Mesenchymal stem cell (in vitro differentiated cells and primary cell): Measurements from ENCODE around the gene TOE1. TPM values are rescaled to one million over a fixed set of nuclear protein-coding genes. Genes with fewer than 3 reads are reported as not detected.
"Not testable (repeated sequence)": the region's sequence is repeated elsewhere in the genome, so short reads cannot be mapped to it uniquely, and the experiment has no call there.

Experiments used
- DNase-seq: peaks from one replicate; pipeline ENCODE4 v3.0.0-alpha.2; 2013
- H2AFZ ChIP-seq: one replicate; pipeline ENCODE4 v1.6.1; 2013; ENCODE audit warnings: low read depth, mild to moderate bottlenecking, control low read depth, inconsistent platforms, low read length, moderate library complexity
- H2AK5ac ChIP-seq: 2 replicates; pipeline ENCODE4 v1.6.1; 2013; ENCODE audit warnings: low read length, moderate library complexity, mild to moderate bottlenecking, inconsistent platforms; ENCODE audit not compliant: severe bottlenecking
- H2BK120ac ChIP-seq: one replicate; pipeline ENCODE4 v1.6.1; 2013; ENCODE audit warnings: low read depth, mild to moderate bottlenecking, inconsistent platforms, low read length, moderate library complexity
- H2BK12ac ChIP-seq, 2 experiments: one replicate each; pipeline ENCODE4 v1.6.1; 2013; ENCODE audit warnings: inconsistent platforms in 2 of 2, low read length in 2 of 2, mild to moderate bottlenecking in 2 of 2, moderate library complexity in 2 of 2, control low read depth in 1 of 2
- H2BK15ac ChIP-seq: one replicate; pipeline ENCODE4 v1.6.1; 2013; ENCODE audit warnings: mild to moderate bottlenecking, low read depth, inconsistent platforms; ENCODE audit not compliant: poor library complexity, severe bottlenecking
- H2BK5ac ChIP-seq: 2 replicates; pipeline ENCODE4 v1.6.1; 2013; ENCODE audit warnings: low read depth, mild to moderate bottlenecking, low read length, control low read depth, inconsistent platforms; ENCODE audit not compliant: poor library complexity, severe bottlenecking
- H3K14ac ChIP-seq, 2 experiments: one replicate each; pipeline ENCODE4 v1.6.1; 2013; ENCODE audit warnings: inconsistent platforms in 2 of 2, low read length in 2 of 2, control low read depth in 1 of 2, mild to moderate bottlenecking in 1 of 2, moderate library complexity in 1 of 2
- H3K18ac ChIP-seq, 2 experiments: one replicate each; pipeline ENCODE4 v1.6.1; 2013; ENCODE audit warnings: inconsistent platforms in 2 of 2, low read length in 2 of 2, control low read depth in 1 of 2, low read depth in 1 of 2, mild to moderate bottlenecking in 1 of 2
- H3K23ac ChIP-seq, 2 experiments: one replicate each; pipeline ENCODE4 v1.6.1; 2013; ENCODE audit warnings: inconsistent platforms in 2 of 2, low read length in 2 of 2, mild to moderate bottlenecking in 2 of 2, moderate library complexity in 2 of 2, control low read depth in 1 of 2
- H3K27ac ChIP-seq: 2 replicates; pipeline ENCODE4 v1.5.1; 2013; ENCODE audit warnings: mild to moderate bottlenecking, moderate library complexity, low read length, control low read depth, inconsistent platforms; ENCODE audit not compliant: poor library complexity, severe bottlenecking
- H3K27me3 ChIP-seq, 2 experiments: 2 replicates each; pipeline versions ENCODE4 v1.6.1 to v1.7.0; 2013; ENCODE audit warnings: low read length in 2 of 2, mild to moderate bottlenecking in 2 of 2, moderate library complexity in 2 of 2, control low read depth in 1 of 2, inconsistent platforms in 1 of 2; ENCODE audit not compliant: control insufficient read depth in 1 of 2, insufficient read depth in 1 of 2
- H3K36me3 ChIP-seq, 2 experiments: 2 replicates each; pipeline versions ENCODE4 v1.6.1 to v1.7.0; 2013; ENCODE audit warnings: low read length in 2 of 2, control low read depth in 1 of 2, inconsistent platforms in 1 of 2, low read depth in 1 of 2, mild to moderate bottlenecking in 1 of 2; ENCODE audit not compliant: insufficient read depth in 2 of 2, control insufficient read depth in 1 of 2
- H3K4ac ChIP-seq, 2 experiments: one replicate each; pipeline ENCODE4 v1.6.1; 2013; ENCODE audit warnings: inconsistent platforms in 2 of 2, low read length in 2 of 2, mild to moderate bottlenecking in 2 of 2, moderate library complexity in 2 of 2, control low read depth in 1 of 2, low read depth in 1 of 2
- H3K4me1 ChIP-seq: 2 replicates; pipeline ENCODE4 v1.6.1; 2013; ENCODE audit warnings: low read depth, low read length, control low read depth; ENCODE audit not compliant: control insufficient read depth, insufficient read depth
- H3K4me2 ChIP-seq: 2 replicates; pipeline ENCODE4 v1.6.1; 2013; ENCODE audit warnings: low read length, mild to moderate bottlenecking, inconsistent platforms; ENCODE audit not compliant: poor library complexity, severe bottlenecking
- H3K4me3 ChIP-seq, 2 experiments: 2 replicates each; pipeline versions ENCODE4 v1.5.1 to v1.7.0; 2013; ENCODE audit warnings: low read length in 2 of 2, mild to moderate bottlenecking in 2 of 2, control low read depth in 1 of 2, low read depth in 1 of 2; ENCODE audit not compliant: insufficient read depth in 1 of 2
- H3K79me1 ChIP-seq: replicated peaks from 2 replicates; pipeline ENCODE4 v1.6.1; 2013; ENCODE audit warnings: mild to moderate bottlenecking, control low read depth, low read length, inconsistent platforms; ENCODE audit not compliant: poor library complexity, severe bottlenecking
- H3K9ac ChIP-seq: 2 replicates; pipeline ENCODE4 v1.7.0; 2013; ENCODE audit warnings: mild to moderate bottlenecking, low read length, moderate library complexity
- H3K9me3 ChIP-seq: 2 replicates; pipeline ENCODE4 v1.7.0; 2013; ENCODE audit warnings: mild to moderate bottlenecking, low read length; ENCODE audit not compliant: control insufficient read depth
- H4K8ac ChIP-seq: one replicate; pipeline ENCODE4 v1.6.1; 2013; ENCODE audit warnings: inconsistent platforms, mild to moderate bottlenecking, low read length, moderate library complexity
- H4K91ac ChIP-seq: one replicate; pipeline ENCODE4 v1.6.1; 2013; ENCODE audit warnings: mild to moderate bottlenecking, low read length, inconsistent platforms
- WGBS: methylation state at CpG from one replicate; pipeline ENCODE4 v1.1.7; 2013; ENCODE audit warnings: mixed read lengths; 5-methylcytosine and 5-hydroxymethylcytosine counted together
- polyA plus RNA-seq, 2 experiments: library from polyadenylated mRNA; stranded (reverse); fragments of 200-250 nt; gene quantifications; one replicate each; pipeline ENCODE4 v1.2.3, GENCODE V29; 2013

Gene TOE1
- polyA plus RNA-seq (2013, experiment 1 of 2) = 5.0 TPM
- 4.2 TPM for polyA plus RNA-seq (2013, experiment 2 of 2)

DNA sequence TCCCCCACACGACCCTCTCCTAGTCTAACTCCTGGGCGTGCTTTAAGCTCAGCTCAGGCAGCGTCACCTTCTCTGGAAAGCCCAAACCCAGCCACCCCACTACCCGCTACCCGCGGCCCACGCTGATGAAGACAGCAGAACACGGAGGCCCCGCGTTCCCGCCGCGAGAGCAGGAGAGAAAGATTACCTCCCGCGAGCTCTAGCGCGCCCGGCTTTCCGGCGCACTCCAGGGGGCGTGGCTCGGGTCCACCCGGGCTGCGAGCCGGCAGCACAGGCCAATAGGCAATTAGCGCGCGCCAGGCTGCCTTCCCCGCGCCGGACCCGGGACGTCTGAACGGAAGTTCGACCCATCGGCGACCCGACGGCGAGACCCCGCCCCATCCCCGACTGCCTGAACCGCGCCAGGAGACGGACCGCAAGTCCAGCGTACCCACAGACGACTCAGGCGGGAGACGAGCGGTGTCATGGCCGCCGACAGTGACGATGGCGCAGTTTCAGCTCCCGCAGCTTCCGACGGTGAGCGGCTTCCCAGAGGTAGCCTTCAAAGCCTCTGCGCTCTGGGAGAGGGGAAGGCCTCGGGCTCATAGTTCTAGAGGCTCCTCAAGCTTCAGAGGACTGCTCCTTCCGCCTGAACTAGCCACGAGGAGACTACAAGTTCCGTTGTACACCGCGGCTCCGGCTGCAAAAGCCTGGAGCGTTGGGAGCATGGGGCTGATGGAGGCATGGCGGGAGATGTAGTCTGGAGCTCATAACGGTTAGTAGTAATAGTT is at the start of gene TOE1, which contains the start of gene MUTYH:
Gene TOE1, plus strand, starts transcription at position 382 of the 770 bp plus-strand sequence. Its CDS starts 83 bp downstream, at position 465.
Gene MUTYH, minus strand, starts transcription at position 652 of the 770 bp plus-strand sequence. CDS start 5,935 bp downstream, outside the sequence.
- Histone ChIP-seq H3K18ac (peak within 1 kb of the TSS; percentile 84 to 99), H3K14ac (peak within 1 kb of the TSS in 1 of 2 experiments; percentile 89), H3K4me1 (peaks cover 13% of the 10 kb centered on the region), H3K4ac (peak within 1 kb of the TSS; percentile 62 to 94), H3K9ac (peak within 1 kb of the TSS; percentile 96), H2AK5ac (no peak within 1 kb of the TSS), H2BK120ac (no peak within 1 kb of the TSS), H2BK12ac (peak within 1 kb of the TSS in 1 of 2 experiments; percentile 34), H4K8ac (peak within 1 kb of the TSS; percentile 77), H3K27me3 (no peaks in the 10 kb centered on the region), H3K36me3 (peaks cover 35 to 42% of the 10 kb centered on the region in 2 experiments), H3K9me3 (no peaks in the 10 kb centered on the region), H2AFZ (peak within 1 kb of the TSS; percentile 85), H3K4me3 (peak within 1 kb of the TSS; percentile 74 to 91), H3K79me1 (peaks cover 38% of the 10 kb centered on the region), H3K4me2 (peak within 1 kb of the TSS; percentile 86), H2BK5ac (peak within 1 kb of the TSS; percentile 39), H3K23ac (peak within 1 kb of the TSS in 1 of 2 experiments; percentile 74), H3K27ac (peak within 1 kb of the TSS; percentile 98), H2BK15ac (peak within 1 kb of the TSS; percentile 12), H4K91ac (peak within 1 kb of the TSS; percentile 58)
- peak; percentile 94 for DNase-seq
- whole genome bisulfite sequencing = under 1% methylated on average over 69 of the region's 70 CpGs

DNA sequence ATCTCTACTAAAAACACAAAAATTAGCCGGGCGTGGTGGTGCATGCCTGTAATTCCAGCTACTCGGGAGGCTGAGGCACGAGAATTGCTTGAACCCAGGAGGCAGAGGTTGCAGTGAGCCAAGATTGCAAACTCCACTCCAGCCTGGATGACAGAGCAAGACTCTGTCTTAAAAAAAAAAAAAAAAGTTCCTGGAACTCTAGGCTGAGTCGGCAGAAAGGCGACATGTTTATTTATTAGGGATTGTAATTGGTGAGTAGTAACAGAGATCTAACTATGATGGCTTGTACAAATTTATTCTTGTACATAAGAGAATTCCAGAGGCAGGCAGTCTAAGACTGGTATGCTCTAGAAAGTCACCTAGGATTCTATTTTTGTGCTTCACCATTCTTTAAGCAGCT is 49.0 kb upstream of the TOE1 start:
- H2AFZ ChIP-seq, H3K18ac ChIP-seq, H3K14ac ChIP-seq, H3K23ac ChIP-seq, H2BK120ac ChIP-seq, H3K4me3 ChIP-seq, H4K8ac ChIP-seq, H3K9ac ChIP-seq, H2BK12ac ChIP-seq, H3K27me3 ChIP-seq, H3K4me2 ChIP-seq, H4K91ac ChIP-seq, H3K36me3 ChIP-seq, H3K27ac ChIP-seq, H2BK5ac ChIP-seq, H3K4ac ChIP-seq, DNase-seq, H2AK5ac ChIP-seq, H3K9me3 ChIP-seq, H3K79me1 ChIP-seq, H2BK15ac ChIP-seq, H3K4me1 ChIP-seq: not testable (repeated sequence)
- 86% methylated on average over 6 of the region's 6 CpGs for WGBS

DNA sequence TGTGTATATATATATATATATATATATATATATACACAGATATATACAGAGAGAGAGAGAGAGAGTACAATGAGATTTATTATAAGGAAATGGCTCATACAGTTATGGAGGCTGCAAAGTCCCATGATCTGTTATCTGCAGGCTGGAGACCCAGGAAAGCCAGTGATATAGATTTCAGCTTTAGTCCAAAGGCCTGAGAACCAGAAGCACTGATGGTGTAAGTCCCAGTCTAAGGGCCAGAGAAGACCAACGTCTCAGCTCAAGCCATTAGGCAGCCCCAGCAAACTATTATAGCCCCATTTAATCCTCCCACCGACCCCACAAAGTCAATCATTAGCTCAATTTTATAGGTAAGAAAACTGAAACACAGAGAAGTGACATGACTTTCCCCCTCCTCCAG is 48.3 kb upstream of the TOE1 start:
- no peak for DNase-seq
- H3K9ac ChIP-seq = no peak overlapping the region
- H4K91ac ChIP-seq = no peak overlapping the region
- no peaks in the 10 kb centered on the region for H3K4me1 ChIP-seq
- no peak overlapping the region for H2AK5ac ChIP-seq
- H2BK15ac ChIP-seq = no peak overlapping the region
- WGBS = 84% methylated on average over 2 of the region's 2 CpGs
- H3K23ac ChIP-seq = no peak overlapping the region
- H3K27ac ChIP-seq = no peak overlapping the region
- H3K36me3 ChIP-seq = no peaks in the 10 kb centered on the region
- no peak overlapping the region for H2BK5ac ChIP-seq
- no peak overlapping the region for H3K14ac ChIP-seq
- H2BK120ac ChIP-seq = no peak overlapping the region
- H3K79me1 ChIP-seq = no peaks in the 10 kb centered on the region
- no peaks in the 10 kb centered on the region for H3K27me3 ChIP-seq
- no peak overlapping the region for H4K8ac ChIP-seq
- no peak overlapping the region for H2AFZ ChIP-seq
- no peak overlapping the region for H3K4me2 ChIP-seq
- no peak overlapping the region for H2BK12ac ChIP-seq
- no peak overlapping the region for H3K4ac ChIP-seq
- H3K18ac ChIP-seq = no peak overlapping the region
- no peaks in the 10 kb centered on the region for H3K9me3 ChIP-seq
- H3K4me3 ChIP-seq = no peak overlapping the region

DNA sequence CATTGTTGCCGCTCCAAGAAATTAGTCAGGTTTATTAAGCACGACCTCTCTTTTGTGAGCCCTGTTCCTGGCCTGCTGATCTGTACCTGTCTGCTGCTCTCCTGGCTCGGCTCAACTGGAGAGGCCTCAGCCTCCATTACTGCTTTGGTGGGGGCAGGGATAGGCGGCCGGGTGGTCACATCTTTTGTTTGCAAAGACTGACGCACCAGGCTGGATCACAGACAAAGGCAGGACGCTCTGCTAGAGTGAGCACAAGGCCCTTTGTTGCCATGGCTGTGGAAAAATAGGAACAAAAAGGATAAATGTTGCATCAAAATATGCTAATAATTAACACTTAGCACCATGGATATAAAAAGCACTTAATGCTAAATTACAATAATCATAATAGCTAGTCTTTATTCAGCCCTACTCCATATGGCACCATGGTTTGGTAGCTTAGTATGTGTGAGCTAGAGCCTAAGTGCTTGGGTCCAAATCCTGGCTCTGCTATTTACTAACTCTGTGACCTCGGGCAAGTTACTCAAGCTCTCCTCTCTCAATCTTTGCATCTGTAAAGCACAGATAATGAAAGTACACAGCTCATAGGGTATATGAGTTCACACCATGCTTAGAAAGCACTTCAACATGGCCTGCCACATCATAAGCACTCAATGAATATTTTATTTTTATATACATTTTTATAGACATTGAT is 42.2 kb upstream of the TOE1 start:
- H2BK5ac ChIP-seq = no peak overlapping the region
- H2BK120ac ChIP-seq = no peak overlapping the region
- H2AK5ac ChIP-seq = no peak overlapping the region
- no peak for DNase-seq
- H2AFZ ChIP-seq = no peak overlapping the region
- H3K36me3 ChIP-seq = no peaks in the 10 kb centered on the region
- no peak overlapping the region for H3K4me3 ChIP-seq
- no peak overlapping the region for H3K14ac ChIP-seq
- 89% methylated on average over 6 of the region's 8 CpGs for WGBS
- H3K4ac ChIP-seq = no peak overlapping the region
- no peak overlapping the region for H4K91ac ChIP-seq
- H3K27ac ChIP-seq = no peak overlapping the region
- H4K8ac ChIP-seq = no peak overlapping the region
- no peaks in the 10 kb centered on the region for H3K79me1 ChIP-seq
- H3K9ac ChIP-seq = no peak overlapping the region
- no peaks in the 10 kb centered on the region for H3K9me3 ChIP-seq
- peaks cover 2% of the 10 kb centered on the region for H3K4me1 ChIP-seq
- no peak overlapping the region for H2BK12ac ChIP-seq
- H3K18ac ChIP-seq = no peak overlapping the region
- H2BK15ac ChIP-seq = no peak overlapping the region
- H3K4me2 ChIP-seq = no peak overlapping the region
- H3K23ac ChIP-seq = no peak overlapping the region
- no peaks in the 10 kb centered on the region for H3K27me3 ChIP-seq
